CD14-positive monocyte (primary cell): ENCODE data around the gene LGI4. TPM values are rescaled to one million over a fixed set of nuclear protein-coding genes. Genes with fewer than 3 reads are reported as not detected.

ENCODE experiments used
- DNase-seq, 3 donors: peaks; one replicate each; pipeline ENCODE4 v3.0.0-alpha.2; 2011 to 2022
- H2AFZ ChIP-seq: 2 replicates; pipeline ENCODE4 v1.6.0; 2012; ENCODE audit warnings: mild to moderate bottlenecking, low read depth, low read length, inconsistent platforms; ENCODE audit not compliant: insufficient read depth, poor library complexity, severe bottlenecking
- H3K27ac ChIP-seq, 2 donors: 1 replicate in 1 of 2; 2 replicates in 1 of 2; pipeline ENCODE4 v1.5.1; 2012 to 2013; ENCODE audit warnings: low read length in 2 of 2, control low read depth in 1 of 2, inconsistent platforms in 1 of 2, low read depth in 1 of 2, mild to moderate bottlenecking in 1 of 2
- H3K27me3 ChIP-seq, 2 donors: one replicate each; pipeline versions ENCODE4 v1.6.0 to v1.6.1; 2011 to 2013; ENCODE audit warnings: low read length in 2 of 2; ENCODE audit not compliant: control insufficient read depth in 2 of 2, insufficient read depth in 2 of 2
- H3K36me3 ChIP-seq, 2 donors: replicated peaks in 1 of 2; 1 replicate in 1 of 2; 2 replicates in 1 of 2; pipeline versions ENCODE4 v1.5.1 to v1.6.1; 2012 to 2013; ENCODE audit warnings: low read length in 2 of 2, control low read depth in 1 of 2, inconsistent platforms in 1 of 2, mild to moderate bottlenecking in 1 of 2; ENCODE audit not compliant: insufficient read depth in 2 of 2, control insufficient read depth in 1 of 2
- H3K4me1 ChIP-seq, 2 donors: 1 replicate in 1 of 2; 2 replicates in 1 of 2; pipeline versions ENCODE4 v1.5.1 to v1.6.1; 2012 to 2013; ENCODE audit warnings: low read length in 2 of 2, control low read depth in 1 of 2, inconsistent platforms in 1 of 2, mild to moderate bottlenecking in 1 of 2, moderate library complexity in 1 of 2; ENCODE audit not compliant: insufficient read depth in 2 of 2, control insufficient read depth in 1 of 2
- H3K4me2 ChIP-seq: replicated peaks from 2 replicates; pipeline ENCODE3; 2012; ENCODE audit warnings: low read length, moderate library complexity, mild to moderate bottlenecking; ENCODE audit not compliant: poor library complexity, severe bottlenecking; ENCODE audit errors: extremely low read depth
- H3K4me3 ChIP-seq, 3 experiments: fragments of 200-600 bp in 1 of 3; sonication (generic) in 1 of 3; replicated peaks in 1 of 3; 1 replicate in 2 of 3; 2 replicates in 1 of 3; pipeline ENCODE4 v1.5.1; 2011 to 2013; ENCODE audit warnings: low read length in 3 of 3, mild to moderate bottlenecking in 3 of 3, control low read depth in 2 of 3, low read depth in 2 of 3, inconsistent platforms in 1 of 3, moderate library complexity in 1 of 3
- H3K79me2 ChIP-seq: 2 replicates; pipeline ENCODE4 v1.6.0; 2012; ENCODE audit warnings: mild to moderate bottlenecking, control low read depth, inconsistent platforms, low read length, moderate library complexity; ENCODE audit not compliant: insufficient read depth
- H3K9ac ChIP-seq: 2 replicates; pipeline ENCODE4 v1.6.0; 2017; ENCODE audit warnings: low read length, mild to moderate bottlenecking; ENCODE audit not compliant: insufficient read depth, poor library complexity, severe bottlenecking
- H3K9me3 ChIP-seq, 2 donors: replicated peaks in 1 of 2; 1 replicate in 1 of 2; 2 replicates in 1 of 2; pipeline versions ENCODE4 v1.5.1 to v1.6.1; 2012 to 2013; ENCODE audit warnings: low read length in 2 of 2, control low read depth in 1 of 2; ENCODE audit not compliant: control insufficient read depth in 1 of 2, insufficient read depth in 1 of 2
- H4K20me1 ChIP-seq: 2 replicates; pipeline ENCODE4 v1.6.0; 2012; ENCODE audit warnings: mild to moderate bottlenecking, low read length, control low read depth, moderate library complexity; ENCODE audit not compliant: insufficient read depth
- H3K27ac Mint-ChIP-seq, 7 donors: one replicate each; pipeline ENCODE4 v1.8.0; 2020; ENCODE audit warnings: mild to moderate bottlenecking in 7 of 7, mixed read lengths in 7 of 7, moderate library complexity in 6 of 7, inconsistent platforms in 2 of 7
- H3K27me3 Mint-ChIP-seq, 3 donors: one replicate each; pipeline ENCODE4 v1.8.0; 2021 to 2022; ENCODE audit warnings: low read depth in 3 of 3, mild to moderate bottlenecking in 3 of 3, mixed read lengths in 3 of 3, moderate library complexity in 3 of 3, inconsistent platforms in 1 of 3
- H3K36me3 Mint-ChIP-seq, 2 donors: one replicate each; pipeline ENCODE4 v1.8.0; 2020; ENCODE audit warnings: mixed read lengths in 2 of 2, inconsistent platforms in 1 of 2, mild to moderate bottlenecking in 1 of 2
- H3K4me1 Mint-ChIP-seq: one replicate; pipeline ENCODE4 v1.8.0; 2020; ENCODE audit warnings: mild to moderate bottlenecking, mixed read lengths
- H3K4me3 Mint-ChIP-seq, 2 donors: one replicate each; pipeline ENCODE4 v1.8.0; 2020; ENCODE audit warnings: mild to moderate bottlenecking in 2 of 2, mixed read lengths in 2 of 2, moderate library complexity in 1 of 2
- H3K9me3 Mint-ChIP-seq, 7 donors: one replicate each; pipeline ENCODE4 v1.8.0; 2020 to 2022; ENCODE audit warnings: mixed read lengths in 7 of 7, mild to moderate bottlenecking in 6 of 7, moderate library complexity in 6 of 7, inconsistent platforms in 2 of 7
- WGBS: methylation state at CpG from one replicate; pipeline ENCODE4 v1.1.5; 2013; ENCODE audit warnings: missing lambda C conversion rate; ENCODE audit not compliant: insufficient coverage; 5-methylcytosine and 5-hydroxymethylcytosine counted together
- intact Hi-C, 2 donors: fragments of 100-400 bp; cut with micrococcal nuclease; formaldehyde crosslinking; loops; one replicate each; pipeline versions ENCODE4 v1.15.0 to v1.15.1; 2023
- polyA plus RNA-seq, 3 donors: library from polyadenylated mRNA; depleted of rRNA in 1 of 3; unstranded in 2 of 3; stranded (reverse) in 1 of 3; fragments of 300-500 nt in 2 of 3; fragments of >200 nt in 1 of 3; fragmentation: Illumina TruSeq in 2 of 3; gene quantifications; 1 replicate in 2 of 3; 2 replicates in 1 of 3; pipeline ENCODE4 v1.2.3, GENCODE V29; 2012 to 2021
- TF ChIP-seq, protein P1 (sequence below): fragments of 200-600 bp; IDR thresholded peaks from one replicate; pipeline ENCODE4 v1.8.0; 2022; ENCODE audit warnings: antibody characterized with exemption, mild to moderate bottlenecking

The LGI4 gene
- polyA plus RNA-seq, 3 donors = 1.1 TPM; not detected in 2

- Histone ChIP-seq H3K4me3 (no peak overlapping the region), H3K27me3 (no peaks in the 10 kb centered on the region), H3K9me3 (no peaks in the 10 kb centered on the region), H3K9ac (no peak overlapping the region), H3K27ac (no peak overlapping the region), H3K4me2 (no peak overlapping the region), H3K36me3 (no peaks in the 10 kb centered on the region), H3K79me2 (no peaks in the 10 kb centered on the region), H2AFZ (no peak overlapping the region), H3K4me1 (no peaks in the 10 kb centered on the region), H4K20me1 (no peaks in the 10 kb centered on the region)
- 83% methylated on average over 2 of the region's 6 CpGs for WGBS
- intact Hi-C loops = no loop called here
- Mint-ChIP-seq H3K9me3 (no peaks in the 10 kb centered on the region), H3K27ac (no peak overlapping the region), H3K4me3 (no peak overlapping the region), H3K36me3 (no peaks in the 10 kb centered on the region), H3K4me1 (no peaks in the 10 kb centered on the region), H3K27me3 (peaks cover 3 to 8% (median 8%) of the 10 kb centered on the region in 3 donors)
- TF ChIP-seq, protein P1, sequence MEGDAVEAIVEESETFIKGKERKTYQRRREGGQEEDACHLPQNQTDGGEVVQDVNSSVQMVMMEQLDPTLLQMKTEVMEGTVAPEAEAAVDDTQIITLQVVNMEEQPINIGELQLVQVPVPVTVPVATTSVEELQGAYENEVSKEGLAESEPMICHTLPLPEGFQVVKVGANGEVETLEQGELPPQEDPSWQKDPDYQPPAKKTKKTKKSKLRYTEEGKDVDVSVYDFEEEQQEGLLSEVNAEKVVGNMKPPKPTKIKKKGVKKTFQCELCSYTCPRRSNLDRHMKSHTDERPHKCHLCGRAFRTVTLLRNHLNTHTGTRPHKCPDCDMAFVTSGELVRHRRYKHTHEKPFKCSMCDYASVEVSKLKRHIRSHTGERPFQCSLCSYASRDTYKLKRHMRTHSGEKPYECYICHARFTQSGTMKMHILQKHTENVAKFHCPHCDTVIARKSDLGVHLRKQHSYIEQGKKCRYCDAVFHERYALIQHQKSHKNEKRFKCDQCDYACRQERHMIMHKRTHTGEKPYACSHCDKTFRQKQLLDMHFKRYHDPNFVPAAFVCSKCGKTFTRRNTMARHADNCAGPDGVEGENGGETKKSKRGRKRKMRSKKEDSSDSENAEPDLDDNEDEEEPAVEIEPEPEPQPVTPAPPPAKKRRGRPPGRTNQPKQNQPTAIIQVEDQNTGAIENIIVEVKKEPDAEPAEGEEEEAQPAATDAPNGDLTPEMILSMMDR = no peak
- DNase-seq = no peak
These were observed 53.7 kb downstream of the LGI4 start for GRCh38 chr19:35081201-35081600.

GRCh38 chr19:35080613-35081170, 54.2 kb downstream of the LGI4 start:
- H3K79me2 ChIP-seq = no peaks in the 10 kb centered on the region
- H3K4me2 ChIP-seq = no peak overlapping the region
- Mint-ChIP-seq H3K36me3 (no peaks in the 10 kb centered on the region), H3K27me3 (peaks cover 3 to 10% (median 8%) of the 10 kb centered on the region in 3 donors), H3K9me3 (no peaks in the 10 kb centered on the region), H3K27ac (no peak overlapping the region), H3K4me3 (no peak overlapping the region), H3K4me1 (no peaks in the 10 kb centered on the region)
- H3K27ac ChIP-seq = no peak overlapping the region
- 95% methylated on average over 15 of the region's 16 CpGs for WGBS
- H3K4me3 ChIP-seq = no peak overlapping the region
- TF ChIP-seq, protein P1 = no peak
- H3K36me3 ChIP-seq = no peaks in the 10 kb centered on the region
- H3K4me1 ChIP-seq = no peaks in the 10 kb centered on the region
- no peak for DNase-seq
- H4K20me1 ChIP-seq = no peaks in the 10 kb centered on the region
- H2AFZ ChIP-seq = no peak overlapping the region
- intact Hi-C loops = no loop called here
- no peak overlapping the region for H3K9ac ChIP-seq
- H3K27me3 ChIP-seq = no peaks in the 10 kb centered on the region
- no peaks in the 10 kb centered on the region for H3K9me3 ChIP-seq
